COLO668 (cell line): ENCODE data around the gene SH3BGR.

ENCODE experiments used
- DNase-seq: peaks from one replicate; lab custom pipeline; 2025; ENCODE audit not compliant: unreplicated experiment; lab: John Stamatoyannopoulos, UW

Gene SH3BGR

DNA sequence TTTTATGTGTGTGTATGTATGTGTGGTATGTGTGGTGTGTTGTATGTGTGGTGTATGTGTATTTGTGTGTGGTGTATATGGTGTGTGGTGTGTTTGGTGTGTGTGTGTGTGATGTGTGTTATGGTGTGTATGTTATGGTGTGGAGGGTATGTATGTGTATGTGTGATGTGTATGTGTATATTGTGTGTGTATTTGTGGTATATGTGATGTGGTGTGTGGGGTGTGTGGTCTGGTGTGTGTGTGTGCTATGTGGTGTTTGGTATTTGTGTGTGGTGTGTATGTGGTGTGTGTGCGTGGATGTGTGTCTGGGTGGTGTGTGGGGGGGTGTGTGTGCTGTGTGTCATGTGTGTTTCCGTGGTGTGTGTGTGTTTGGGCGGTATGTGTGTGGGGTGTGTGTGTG, 59.3 kb downstream of the SH3BGR start:
- DNase-seq: no peak

DNA sequence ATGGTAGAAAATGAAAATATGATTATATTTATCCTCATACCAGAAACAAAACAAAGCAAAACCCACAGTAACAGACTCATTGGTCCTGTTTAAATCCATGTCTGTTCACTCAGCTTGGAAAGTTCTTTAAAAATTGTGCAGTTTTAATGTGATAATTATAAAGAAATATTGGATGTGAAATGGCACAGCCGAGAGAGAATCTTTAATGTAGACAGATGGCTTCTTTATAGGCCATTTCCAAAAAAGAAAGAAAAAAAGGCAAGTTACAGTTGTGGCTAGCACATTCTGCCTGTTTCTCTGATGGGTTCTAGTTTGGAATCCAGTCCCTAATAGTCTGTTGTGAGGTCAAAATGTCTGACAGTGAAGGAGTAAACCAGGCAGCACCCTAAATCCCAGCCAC, 62.0 kb downstream of the SH3BGR start:
- no peak for DNase-seq

- no peak for DNase-seq
Measured at GRCh38 chr21:39515684-39516472, 64.1 kb downstream of the SH3BGR start.

DNA sequence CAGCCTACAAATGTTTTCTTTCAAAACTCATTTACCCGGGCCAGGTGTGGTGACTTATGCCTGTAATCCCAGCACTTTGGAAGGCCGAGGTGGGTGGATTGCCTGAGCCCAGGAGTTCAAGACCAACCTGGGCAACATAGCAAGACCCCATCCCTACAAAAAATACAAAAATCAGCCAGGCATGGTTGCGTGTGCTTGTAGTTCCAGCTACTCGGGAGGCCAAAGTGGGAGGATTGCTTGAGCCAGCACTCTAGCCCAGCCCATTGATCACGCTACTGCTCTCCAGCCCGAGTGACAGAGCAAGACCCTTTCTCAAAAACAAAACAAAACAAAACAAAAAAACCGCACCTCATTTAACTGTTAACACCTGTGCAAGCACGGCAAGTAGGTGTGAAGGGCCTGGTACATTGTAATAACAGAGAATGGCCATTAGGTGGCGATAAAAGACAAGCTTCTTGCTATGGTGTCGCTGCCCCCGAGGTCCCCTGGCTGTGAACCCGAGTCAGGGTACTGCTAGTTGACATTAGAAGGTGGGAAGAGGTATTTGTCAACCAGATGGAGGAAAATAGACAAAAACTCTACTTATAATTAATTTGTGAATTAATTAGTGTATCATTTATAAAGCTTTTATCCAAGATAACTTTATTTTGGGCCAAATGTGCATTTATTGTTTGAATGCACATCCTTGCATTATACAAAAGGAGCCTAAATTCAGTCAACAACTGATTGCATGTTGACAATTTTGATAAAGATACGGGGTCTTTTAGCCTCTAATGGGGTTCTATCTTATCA, 66.5 kb downstream of the SH3BGR start:
- DNase-seq: peak; percentile 77

DNA sequence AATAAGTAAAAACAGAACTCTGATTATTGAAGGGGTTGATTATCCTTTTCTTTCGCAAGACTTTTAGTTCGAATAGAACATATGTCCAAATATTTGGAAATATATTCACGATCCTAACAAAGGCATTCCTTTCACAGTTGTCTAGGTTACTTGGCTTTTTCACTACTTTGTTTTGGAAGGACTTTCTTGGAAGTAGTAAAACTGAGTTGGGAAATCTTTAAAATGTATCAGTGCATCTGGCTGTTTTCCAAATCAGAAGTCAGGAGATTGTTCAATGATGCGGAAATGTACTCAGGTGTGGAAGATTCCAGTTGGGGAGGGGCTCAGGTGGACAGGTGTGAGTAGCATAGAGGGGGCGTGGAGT, 67.1 kb downstream of the SH3BGR start:
- no peak for DNase-seq

DNA sequence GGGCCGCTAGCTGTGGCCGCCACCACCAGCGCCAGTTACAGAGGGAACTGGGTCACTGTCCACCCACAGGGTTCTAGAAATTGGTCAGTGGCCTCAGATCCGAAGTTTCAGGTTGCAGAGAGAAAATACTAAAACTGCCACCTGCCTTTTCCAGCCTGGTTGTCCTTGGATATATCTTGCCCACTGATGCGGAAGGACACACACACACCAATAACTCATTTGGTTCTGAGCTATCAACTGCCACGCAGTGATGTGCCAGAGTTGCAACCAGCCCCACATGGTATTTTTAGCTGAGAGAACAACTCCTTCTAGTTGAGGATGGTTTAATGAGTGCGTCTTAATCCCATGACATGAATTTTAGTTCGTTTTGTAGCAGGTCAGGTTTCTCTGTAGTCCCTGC, 68.1 kb downstream of the SH3BGR start:
- no peak for DNase-seq

DNA sequence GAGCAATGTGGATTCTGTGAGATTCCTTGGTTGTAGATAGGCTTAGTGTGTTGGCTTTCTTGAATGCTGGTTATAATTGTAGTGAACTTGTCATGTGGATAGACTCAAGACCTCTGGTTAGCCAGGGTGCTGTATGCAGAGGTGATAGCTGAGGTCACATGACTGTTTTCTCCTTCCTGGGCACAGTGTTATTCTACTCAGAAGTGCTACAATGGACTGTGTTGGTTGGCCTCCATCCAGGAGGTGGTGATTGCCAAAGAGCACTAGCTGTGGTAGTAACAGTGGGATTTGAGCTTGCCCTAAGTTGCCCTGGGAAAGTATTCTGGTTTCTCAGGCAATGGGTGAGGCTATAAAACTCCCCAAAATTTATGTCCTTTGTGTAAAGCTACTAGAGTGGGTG, 71.6 kb downstream of the SH3BGR start:
- no peak for DNase-seq

- DNase-seq: no peak
Measured at GRCh38 chr21:39523915-39524314, 72.1 kb downstream of the SH3BGR start.

DNA sequence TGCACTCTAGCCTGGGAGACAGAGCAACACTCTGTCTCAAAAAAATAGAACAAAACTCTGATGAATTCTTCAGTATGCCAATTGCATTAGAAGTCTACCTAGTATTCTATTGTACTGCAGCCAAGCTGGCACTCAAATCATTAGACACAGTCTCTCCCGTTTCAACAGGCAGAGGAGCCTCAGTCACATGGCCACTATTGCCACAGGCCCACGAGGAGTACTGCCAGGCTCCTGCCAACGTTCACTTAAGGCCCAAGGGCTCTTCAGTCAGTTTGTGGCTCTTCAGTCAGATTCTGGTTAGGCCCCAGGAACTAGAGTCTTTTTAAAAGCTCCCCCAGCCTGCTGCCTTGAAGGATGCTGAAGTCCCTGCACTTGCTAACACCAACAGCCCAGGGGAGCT, 73.4 kb downstream of the SH3BGR start:
- DNase-seq: no peak

GRCh38 chr21:39525601-39526000, 73.8 kb downstream of the SH3BGR start:
- no peak for DNase-seq

- no peak for DNase-seq
Measured at GRCh38 chr21:39527067-39527595, 75.4 kb downstream of the SH3BGR start.

- peak; percentile 84 for DNase-seq
Measured at GRCh38 chr21:39527664-39528381, 76.1 kb downstream of the SH3BGR start.

- no peak for DNase-seq
Measured at GRCh38 chr21:39529026-39529425, 77.3 kb downstream of the SH3BGR start.

- DNase-seq: peak; percentile 36
Measured at GRCh38 chr21:39531064-39531463, 79.3 kb downstream of the SH3BGR start.

DNA sequence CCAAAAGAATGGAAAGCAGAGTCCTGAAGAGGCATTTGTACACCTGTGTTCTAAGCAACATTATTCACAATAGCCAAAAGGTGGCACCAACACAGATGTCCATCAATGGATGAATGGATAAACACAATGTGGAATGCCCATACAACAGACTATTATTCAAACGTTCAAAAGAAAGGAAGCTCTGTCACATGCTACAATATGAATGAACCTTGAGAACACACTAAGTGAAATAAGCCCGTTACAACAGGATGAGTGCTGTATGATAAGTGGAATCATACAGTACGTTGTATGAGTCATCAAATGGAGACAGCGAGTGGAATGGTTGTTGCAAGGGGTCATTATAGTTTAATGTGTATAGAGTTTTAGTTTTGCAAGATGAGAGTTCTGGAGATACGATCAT, 80.1 kb downstream of the SH3BGR start:
- DNase-seq: peak; percentile 30

DNA sequence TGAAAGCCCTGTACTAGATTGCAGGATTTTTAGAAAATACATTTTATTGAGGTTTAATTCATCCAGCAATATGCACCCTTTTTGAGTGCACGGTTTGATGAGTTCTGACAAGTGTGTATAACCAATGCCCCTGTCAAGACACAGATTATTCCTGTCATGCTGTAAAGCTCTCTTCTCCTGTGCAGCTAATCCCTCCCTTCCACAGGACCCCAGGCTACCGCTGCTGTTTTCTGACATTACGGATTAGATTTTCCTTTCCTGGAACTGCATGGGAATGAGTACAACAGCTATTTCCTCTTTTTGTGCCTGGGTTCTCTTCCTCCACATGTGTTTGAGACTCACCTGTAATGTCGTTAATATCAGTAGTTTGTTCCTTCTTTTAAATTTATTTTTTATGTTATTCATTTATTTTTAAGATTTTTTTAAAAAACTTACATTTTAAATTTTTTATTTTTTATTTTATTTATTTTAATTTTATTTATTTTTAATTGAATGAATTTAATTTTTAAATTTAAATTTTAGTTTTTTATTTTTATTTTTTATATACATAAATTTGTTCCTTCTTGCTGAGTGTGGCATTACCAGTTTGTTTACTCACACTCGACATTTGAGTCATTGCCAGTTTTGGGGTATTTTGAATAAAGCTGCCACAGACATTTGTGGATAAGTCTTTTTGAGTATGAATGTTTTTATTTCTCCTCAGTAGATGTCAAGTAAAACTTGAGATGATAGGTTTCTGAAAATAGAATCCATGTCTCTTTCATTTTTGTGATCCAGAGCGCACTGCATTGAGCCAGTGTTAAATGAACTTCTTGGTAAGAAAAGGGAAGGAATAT, 82.0 kb downstream of the SH3BGR start:
- no peak for DNase-seq

- no peak for DNase-seq
Measured at GRCh38 chr21:39535646-39536437, 84.1 kb downstream of the SH3BGR start.

GRCh38 chr21:39536835-39537234, 85.1 kb downstream of the SH3BGR start:
- DNase-seq: no peak

GRCh38 chr21:39537571-39537970, 85.8 kb downstream of the SH3BGR start:
- no peak for DNase-seq
